GM18508 (cell line): Measurements from ENCODE around the gene SYNPO.
A peak's percentile ranks its signal among the peaks of the same experiment; 100 is the strongest.

Source experiments
- ATAC-seq: cut with Tn5 transposase; IDR thresholded peaks from one replicate; pipeline ENCODE4 v1.9.1; 2021; ENCODE audit warnings: moderate number of reproducible peaks; ENCODE audit not compliant: insufficient read depth, unreplicated experiment

SYNPO gene

GRCh38 chr5:150671509-150672236 is 31.2 kb downstream of the SYNPO start:
- ATAC-seq = no peak

GRCh38 chr5:150672237-150672883 is 31.9 kb downstream of the SYNPO start:
- ATAC-seq = no peak

- no peak for ATAC-seq
These were observed 32.4 kb downstream of the SYNPO start for GRCh38 chr5:150672884-150673275.

GRCh38 chr5:150674341-150674821 is 33.9 kb downstream of the SYNPO start:
- no peak for ATAC-seq

GRCh38 chr5:150675069-150675468 is 34.6 kb downstream of the SYNPO start:
- no peak for ATAC-seq

- ATAC-seq = no peak
These were observed 36.1 kb downstream of the SYNPO start for GRCh38 chr5:150676578-150676977.

- no peak for ATAC-seq
These were observed 48.7 kb downstream of the SYNPO start for GRCh38 chr5:150689120-150689519.

- no peak for ATAC-seq
These were observed 50.3 kb downstream of the SYNPO start for GRCh38 chr5:150690760-150691159.

- no peak for ATAC-seq
These were observed 51.8 kb downstream of the SYNPO start for GRCh38 chr5:150692276-150692675.

- no peak for ATAC-seq
These were observed 54.2 kb downstream of the SYNPO start for GRCh38 chr5:150694612-150695011.

- no peak for ATAC-seq
These were observed 59.8 kb downstream of the SYNPO start for GRCh38 chr5:150700246-150700593.

GRCh38 chr5:150700594-150701377 is 60.3 kb downstream of the SYNPO start, which contains the start of gene RBM22:
Gene RBM22, minus strand, starts transcription at chr5:150701062. Its CDS starts 77 bp downstream, at chr5:150700985.
- ATAC-seq = peak; percentile 75

GRCh38 chr5:150703762-150704161 is 63.3 kb downstream of the SYNPO start:
- no peak for ATAC-seq

GRCh38 chr5:150706776-150707390 is 66.4 kb downstream of the SYNPO start:
- ATAC-seq = no peak
